SK-N-MC (cell line): Measurements from ENCODE around the gene TRRAP.

Source experiments
- EZH2 ChIP-seq: fragments of 200-600 bp; sonication (generic); IDR thresholded peaks from one replicate; pipeline ENCODE4 v1.6.1; 2017; ENCODE audit warnings: antibody characterized with exemption
- POLR2AphosphoS5 ChIP-seq: IDR thresholded peaks from 2 replicates; pipeline ENCODE4 v1.6.1; 2012; ENCODE audit warnings: mild to moderate bottlenecking, low read depth, low read length, borderline replicate concordance

GRCh38 chr7:99001482-99002147 is 123.3 kb downstream of the TRRAP start:
- no peak for TF ChIP-seq POLR2AphosphoS5
- no peak for TF ChIP-seq EZH2
